Midbrain (tissue), 1 donor: ENCODE results near the gene RPS24.
"Not testable (repeated sequence)": the region's sequence is repeated elsewhere in the genome, so short reads cannot be mapped to it uniquely, and the experiment has no call there.

ENCODE experiments used
- DNase-seq: peaks from one replicate; lab custom pipeline; 2025; lab: John Stamatoyannopoulos, UW

RPS24 gene

GRCh38 chr10:78053211-78053868 lies 19.7 kb downstream of the RPS24 start:
- no peak for DNase-seq

- no peak for DNase-seq
Observed at GRCh38 chr10:78058562-78058961, 24.9 kb downstream of the RPS24 start.

- no peak for DNase-seq
Observed at GRCh38 chr10:78059906-78060702, 26.4 kb downstream of the RPS24 start.

DNA sequence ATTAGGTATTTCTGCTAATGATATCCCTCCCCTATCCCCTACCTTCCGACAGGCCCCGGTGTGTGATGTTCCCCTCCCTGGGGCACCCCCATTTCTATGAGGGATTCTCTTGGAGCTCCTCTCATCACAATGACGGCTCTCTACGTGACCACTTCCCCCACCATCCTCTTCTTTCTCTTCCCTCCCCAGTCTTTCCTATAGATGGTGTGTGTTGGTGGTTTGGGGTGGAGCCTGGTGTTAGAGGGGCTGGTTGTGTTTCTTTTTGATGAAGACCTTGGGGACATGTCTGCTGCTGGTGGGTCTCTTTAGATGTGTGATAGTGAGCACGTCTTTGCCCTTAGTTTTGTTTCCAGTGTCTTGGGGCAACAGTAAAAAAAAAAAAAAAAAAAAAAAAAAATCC lies 28.6 kb downstream of the RPS24 start:
- DNase-seq, result no peak

DNA sequence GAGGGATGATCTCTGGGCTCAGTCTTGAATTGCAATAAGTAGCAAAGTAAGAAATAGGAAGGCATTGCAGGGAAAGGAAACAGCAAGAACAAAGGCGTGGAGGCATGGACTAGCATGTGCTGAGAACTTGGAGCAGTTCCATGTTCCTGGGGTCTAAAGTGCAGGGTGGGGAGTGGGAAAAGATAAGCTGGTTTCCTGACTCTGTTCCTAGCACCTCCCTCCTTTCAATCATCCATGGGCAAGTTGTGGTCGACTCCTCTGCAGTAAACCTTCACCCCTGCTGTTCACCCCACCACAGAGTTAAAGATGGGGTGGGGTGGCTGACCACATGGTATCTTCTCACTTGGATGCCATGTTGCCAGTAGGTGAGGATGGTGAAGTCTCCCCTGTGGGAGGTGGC lies 29.6 kb downstream of the RPS24 start:
- DNase-seq, result no peak

DNA sequence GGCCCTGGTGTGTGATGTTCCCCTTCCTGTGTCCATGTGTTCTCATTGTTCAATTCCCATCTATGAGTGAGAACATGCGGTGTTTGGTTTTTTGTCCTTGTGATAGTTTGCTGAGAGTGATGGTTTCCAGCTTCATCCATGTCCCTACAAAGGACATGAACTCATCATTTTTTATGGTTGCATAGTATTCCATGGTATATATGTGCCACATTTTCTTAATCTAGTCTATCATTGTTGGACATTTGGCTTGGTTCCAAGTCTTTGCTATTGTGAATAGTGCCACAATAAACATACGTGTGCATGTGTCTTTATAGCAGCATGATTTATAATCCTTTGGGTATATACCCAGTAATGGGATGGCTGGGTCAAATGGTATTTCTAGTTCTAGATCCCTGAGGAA lies 31.3 kb downstream of the RPS24 start:
- DNase-seq, result not testable (repeated sequence)

GRCh38 chr10:78065611-78066010 lies 31.9 kb downstream of the RPS24 start:
- no peak for DNase-seq

DNA sequence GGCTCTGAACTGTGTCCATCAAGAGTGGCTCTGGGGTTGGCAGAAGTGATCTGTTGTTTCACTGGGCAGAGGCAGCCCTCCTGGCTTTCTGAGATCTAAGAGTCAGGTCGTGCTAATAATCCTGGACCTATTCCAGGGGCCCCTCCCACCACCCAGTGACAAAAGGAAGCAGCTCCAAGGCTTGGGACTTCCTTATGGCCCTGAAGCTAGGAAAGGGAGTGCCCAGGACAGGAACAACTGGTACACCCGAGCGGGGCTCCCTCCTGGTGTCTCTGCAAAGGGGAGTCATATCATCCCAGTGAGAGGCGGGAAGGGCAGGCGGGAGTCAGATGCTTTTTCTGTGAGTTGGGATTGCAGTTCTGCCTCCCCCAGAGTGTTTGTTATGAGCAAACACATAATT lies 32.3 kb downstream of the RPS24 start:
- DNase-seq, result no peak

- DNase-seq, result no peak
Observed at GRCh38 chr10:78066728-78067430, 33.2 kb downstream of the RPS24 start.

GRCh38 chr10:78069151-78069550 lies 35.5 kb downstream of the RPS24 start:
- no peak for DNase-seq

DNA sequence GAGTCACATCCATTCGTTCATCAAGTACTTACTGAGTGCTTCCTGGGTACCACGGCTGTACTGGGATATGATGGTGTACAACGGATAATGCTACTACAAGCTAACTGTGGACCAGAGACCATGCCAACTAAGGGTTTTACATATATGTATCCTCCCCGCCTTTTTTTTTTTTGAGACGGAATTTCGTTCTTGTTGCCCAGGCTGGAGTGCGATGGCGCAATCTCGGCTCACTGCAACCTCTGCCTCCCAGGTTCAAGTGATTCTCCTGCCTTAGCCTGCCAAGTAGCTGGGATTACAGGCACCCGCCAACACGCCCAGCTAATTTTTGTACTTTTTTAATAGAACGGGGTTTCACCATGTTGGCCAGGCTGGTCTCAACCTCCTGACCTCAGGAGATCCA lies 36.4 kb downstream of the RPS24 start:
- not testable (repeated sequence) for DNase-seq

GRCh38 chr10:78070726-78071125 lies 37.1 kb downstream of the RPS24 start:
- DNase-seq, result no peak

DNA sequence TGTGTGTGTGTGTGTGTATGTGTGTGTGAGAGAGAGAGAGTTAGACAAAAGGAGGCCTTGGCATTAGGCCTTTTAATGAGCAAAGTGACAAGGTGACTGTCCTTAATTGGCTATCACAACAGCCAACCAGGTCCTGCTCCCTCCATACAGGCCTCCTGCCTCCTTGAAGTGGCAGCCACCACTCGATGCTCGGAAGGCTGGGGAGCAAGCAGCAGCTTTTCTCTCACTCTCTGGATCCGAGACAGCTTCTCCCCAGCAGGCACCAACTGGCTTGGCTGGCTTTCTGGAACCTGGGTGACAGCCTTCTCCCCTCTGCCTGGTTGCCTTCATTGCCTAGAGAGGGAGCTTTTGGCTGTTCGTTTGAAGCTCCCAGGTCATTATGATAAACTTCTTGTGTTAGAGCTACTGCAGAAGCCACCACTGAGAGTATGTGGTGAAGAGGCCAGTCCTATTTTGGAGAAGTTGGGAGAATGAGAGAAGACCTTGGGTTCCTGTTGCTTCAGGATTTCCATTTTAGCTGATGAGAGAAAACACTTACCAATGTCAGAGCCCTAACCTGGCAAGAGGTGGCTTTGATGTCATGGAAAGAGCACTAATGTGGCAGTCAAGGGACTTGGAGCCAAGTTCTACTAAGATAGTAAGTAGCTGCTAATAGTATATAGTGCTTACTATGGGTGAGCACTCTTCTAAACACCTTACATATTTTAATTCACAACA lies 37.6 kb downstream of the RPS24 start:
- DNase-seq, result no peak

DNA sequence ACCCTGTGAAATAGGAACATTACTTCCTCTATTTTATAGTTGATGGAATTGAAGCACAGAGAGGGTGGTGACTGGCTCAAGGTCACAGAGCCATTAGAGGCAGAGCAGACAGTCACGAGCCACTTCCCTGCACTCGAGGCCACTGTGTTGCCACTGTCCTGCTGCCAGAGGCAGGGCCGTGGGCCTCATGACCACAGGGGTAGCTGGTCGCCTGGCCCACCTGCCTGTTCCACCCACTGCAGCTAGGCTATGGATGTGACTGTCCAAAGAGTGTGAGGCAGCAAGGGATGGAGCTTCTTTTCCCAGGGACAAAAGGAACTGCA lies 38.2 kb downstream of the RPS24 start:
- DNase-seq, result no peak

GRCh38 chr10:78072504-78072903 lies 38.8 kb downstream of the RPS24 start:
- no peak for DNase-seq

DNA sequence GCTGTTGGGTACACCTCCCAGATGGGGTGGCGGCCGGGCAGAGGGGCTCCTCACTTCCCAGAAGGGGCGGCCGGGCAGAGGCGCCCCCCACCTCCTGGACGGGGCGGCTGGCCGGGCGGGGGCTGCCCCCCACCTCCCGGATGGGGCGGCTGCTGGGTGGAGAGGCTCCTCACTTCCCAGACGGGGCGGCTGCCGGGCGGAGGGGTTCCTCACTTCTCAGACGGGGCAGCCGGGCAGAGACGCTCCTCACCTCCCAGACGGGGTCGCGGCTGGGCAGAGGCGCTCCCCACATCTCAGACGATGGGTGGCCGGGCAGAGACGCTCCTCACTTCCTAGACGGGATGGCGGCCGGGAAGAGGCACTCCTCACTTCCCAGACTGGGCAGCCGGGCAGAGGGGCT lies 42.1 kb downstream of the RPS24 start:
- not testable (repeated sequence) for DNase-seq

DNA sequence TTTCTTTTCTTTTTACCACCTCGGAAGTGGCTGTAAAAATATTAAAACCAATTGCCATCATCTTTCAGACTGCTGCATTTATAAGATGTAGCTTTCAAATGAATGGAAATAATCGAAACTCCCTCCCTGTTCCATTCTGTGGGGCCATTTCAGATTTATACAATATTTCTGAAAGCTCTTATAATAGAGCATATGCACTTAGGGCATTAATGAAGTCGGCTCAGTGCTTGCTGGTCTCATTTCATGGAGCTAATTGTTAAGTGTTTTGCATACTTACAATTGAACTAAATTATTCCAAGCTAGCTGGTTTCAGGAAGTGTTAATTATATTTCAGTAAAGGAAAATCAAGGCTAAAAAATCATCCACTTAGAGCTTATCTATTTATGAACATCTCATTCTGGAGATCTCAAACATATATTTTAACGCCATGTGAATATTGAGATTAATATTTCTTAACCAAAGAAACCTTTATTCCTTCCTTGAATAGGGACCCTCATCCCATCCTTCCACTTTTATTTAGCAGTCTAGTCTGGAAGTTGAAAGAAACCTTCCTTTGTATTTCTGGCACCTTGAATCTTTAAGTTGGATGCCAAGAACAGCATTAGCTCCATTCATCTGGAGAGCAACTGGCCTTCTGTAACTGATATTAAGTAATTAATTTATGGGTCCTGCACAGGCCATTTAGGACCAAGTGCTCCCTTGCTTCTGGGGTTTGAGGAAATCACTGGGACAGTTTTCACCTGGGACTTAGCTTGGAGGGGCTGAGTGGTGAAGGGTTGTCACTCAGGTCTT lies 45.1 kb downstream of the RPS24 start:
- DNase-seq, result no peak

GRCh38 chr10:78079411-78079810 lies 45.7 kb downstream of the RPS24 start:
- no peak for DNase-seq

- DNase-seq, result no peak
Observed at GRCh38 chr10:78081292-78081691, 47.6 kb downstream of the RPS24 start.

DNA sequence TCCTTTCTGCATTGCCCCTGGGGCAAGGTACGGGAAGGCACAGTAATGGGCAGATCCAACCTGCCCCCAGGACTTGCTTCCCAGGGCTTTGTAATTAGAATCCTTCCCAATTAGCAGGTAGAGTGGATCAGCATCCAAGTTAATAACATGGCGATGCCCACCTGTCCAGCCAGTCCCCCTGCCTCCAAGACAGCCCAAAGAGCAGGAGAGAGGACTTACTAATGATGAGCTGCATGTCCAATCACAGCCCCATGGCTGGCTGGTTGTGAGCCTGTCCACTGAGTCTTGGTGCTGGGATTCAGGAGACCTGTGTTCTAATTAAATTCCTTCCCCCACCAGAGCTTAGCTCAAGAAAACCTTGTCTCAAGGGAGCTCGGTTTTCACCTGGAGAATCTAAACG lies 49.0 kb downstream of the RPS24 start:
- no peak for DNase-seq
